Iris pigment epithelial cell (primary cell): ENCODE measurements around the gene IWS1.
A peak's percentile ranks its signal among the peaks of the same experiment; 100 is the strongest.

ENCODE experiments used
- DNase-seq: peaks from one replicate; pipeline ENCODE4 v3.0.0-alpha.2; 2011; ENCODE audit warnings: low read depth

Gene IWS1

GRCh38 chr2:127490283-127490682 lies 36.0 kb downstream of the IWS1 start:
- DNase-seq = no peak

- DNase-seq = peak; percentile 60
Observed at GRCh38 chr2:127486247-127487058, 39.8 kb downstream of the IWS1 start.

GRCh38 chr2:127485694-127486071 lies 40.6 kb downstream of the IWS1 start:
- DNase-seq = no peak

GRCh38 chr2:127485051-127485693 lies 41.1 kb downstream of the IWS1 start:
- no peak for DNase-seq

- no peak for DNase-seq
Observed at GRCh38 chr2:127482031-127482430, 44.3 kb downstream of the IWS1 start.

- peak; percentile 20 for DNase-seq
Observed at GRCh38 chr2:127479866-127480743, 46.2 kb downstream of the IWS1 start.

GRCh38 chr2:127479219-127479825 lies 47.0 kb downstream of the IWS1 start:
- DNase-seq = peak; percentile 65

GRCh38 chr2:127475788-127476187 lies 50.5 kb downstream of the IWS1 start:
- DNase-seq = no peak

- DNase-seq = no peak
Observed at GRCh38 chr2:127472268-127472667, 54.0 kb downstream of the IWS1 start.

- no peak for DNase-seq
Observed at GRCh38 chr2:127471286-127471988, 54.9 kb downstream of the IWS1 start.

GRCh38 chr2:127469974-127470373 lies 56.3 kb downstream of the IWS1 start:
- no peak for DNase-seq

- no peak for DNase-seq
Observed at GRCh38 chr2:127469051-127469450, 57.2 kb downstream of the IWS1 start.

- no peak for DNase-seq
Observed at GRCh38 chr2:127465258-127465657, 61.0 kb downstream of the IWS1 start.

- DNase-seq = no peak
Observed at GRCh38 chr2:127464470-127465257, 61.6 kb downstream of the IWS1 start.

GRCh38 chr2:127463155-127463991 lies 62.9 kb downstream of the IWS1 start:
- DNase-seq = no peak

- no peak for DNase-seq
Observed at GRCh38 chr2:127462461-127462860, 63.8 kb downstream of the IWS1 start.

- DNase-seq = no peak
Observed at GRCh38 chr2:127456960-127457359, 69.3 kb downstream of the IWS1 start.

GRCh38 chr2:127455566-127456493 lies 70.5 kb downstream of the IWS1 start:
- no peak for DNase-seq
